ENCODE results near the gene CCDC196. TPM values are rescaled to one million over a fixed set of nuclear protein-coding genes. Genes with fewer than 3 reads are reported as not detected.

CCDC196 gene
- total RNA-seq, 1 experiment from 2014 or later, result not detected

- BruUV-seq (replicated peaks), result no TSS peak
- TF ChIP-seq EZH2 (IDR thresholded peaks at IDR 0.05; ENCODE audit: low read depth), result no peak
- no peak for TF ChIP-seq CTCF (conservative IDR thresholded peaks at IDR 0.05)
- CTCF ChIA-PET, result no interaction called here
Observed at GRCh38 chr14:66471584-66471983, 14.6 kb upstream of the CCDC196 start.

GRCh38 chr14:66472251-66472650, 13.9 kb upstream of the CCDC196 start:
- no peaks in the 10 kb centered on the region for H4K20me1 ChIP-seq (ENCODE audit: insufficient read depth)
- TF ChIP-seq EZH2 (IDR thresholded peaks at IDR 0.05; ENCODE audit: low read depth) (no peak), CTCF (conservative IDR thresholded peaks at IDR 0.05) (no peak)
- ChIA-PET CTCF (no interaction called here), POLR2A (ENCODE audit: unreplicated experiment) (no interaction called here)
- intact Hi-C loops (cut with micrococcal nuclease; ENCODE audit: unreplicated experiment), result no loop called here
- H3K4me1 ChIP-seq (replicated peaks; ENCODE audit: insufficient read depth), result no peaks in the 10 kb centered on the region
- no peaks in the 10 kb centered on the region for H3K36me3 ChIP-seq (ENCODE audit: low read depth)
- no peaks in the 10 kb centered on the region for H3K9me2 ChIP-seq (ENCODE audit: insufficient read depth)
- no peaks in the 10 kb centered on the region for H3K27me3 ChIP-seq (ENCODE audit: insufficient read depth, low read depth)
- no peaks in the 10 kb centered on the region for H3K79me2 ChIP-seq (ENCODE audit: low read depth)
- H2AFZ ChIP-seq, result no peak overlapping the region
- H3K4me2 ChIP-seq, result no peak overlapping the region
- H3K27ac ChIP-seq, result no peak overlapping the region
- peaks cover 14% of the 10 kb centered on the region for H3K9me3 ChIP-seq (ENCODE audit: insufficient read depth, low read depth)
- no peaks in the 10 kb centered on the region for H3F3A ChIP-seq (ENCODE audit: insufficient read depth, low read depth)
- no peak overlapping the region for H3K4me3 ChIP-seq
- BruUV-seq (replicated peaks), result no TSS peak
- no peak for DNase-seq

More at GRCh38 chr14:66471584-66471983, 14.6 kb upstream of the CCDC196 start:
- Histone ChIP-seq H3K27ac (no peak overlapping the region), H3K4me2 (no peak overlapping the region), H3K79me2 (ENCODE audit: low read depth) (no peaks in the 10 kb centered on the region), H2AFZ (no peak overlapping the region), H3K27me3 (ENCODE audit: insufficient read depth, low read depth) (no peaks in the 10 kb centered on the region), H3K9me2 (ENCODE audit: insufficient read depth) (no peaks in the 10 kb centered on the region), H3K4me3 (no peak overlapping the region), H3F3A (ENCODE audit: insufficient read depth, low read depth) (no peaks in the 10 kb centered on the region), H3K36me3 (ENCODE audit: low read depth) (no peaks in the 10 kb centered on the region), H4K20me1 (ENCODE audit: insufficient read depth) (no peaks in the 10 kb centered on the region), H3K9me3 (ENCODE audit: insufficient read depth, low read depth) (peaks cover 14% of the 10 kb centered on the region), H3K4me1 (replicated peaks; ENCODE audit: insufficient read depth) (no peaks in the 10 kb centered on the region)
- intact Hi-C loops (cut with micrococcal nuclease; ENCODE audit: unreplicated experiment), result no loop called here
- no peak for DNase-seq
- POLR2A ChIA-PET (ENCODE audit: unreplicated experiment), result no interaction called here

- Histone ChIP-seq H3K9me3 (ENCODE audit: insufficient read depth, low read depth) (peaks cover 14% of the 10 kb centered on the region), H4K20me1 (ENCODE audit: insufficient read depth) (no peaks in the 10 kb centered on the region), H3K4me3 (no peak overlapping the region), H3K79me2 (ENCODE audit: low read depth) (no peaks in the 10 kb centered on the region), H3K36me3 (ENCODE audit: low read depth) (no peaks in the 10 kb centered on the region), H3K4me1 (replicated peaks; ENCODE audit: insufficient read depth) (no peaks in the 10 kb centered on the region), H3K27me3 (ENCODE audit: insufficient read depth, low read depth) (no peaks in the 10 kb centered on the region), H3F3A (ENCODE audit: insufficient read depth, low read depth) (no peaks in the 10 kb centered on the region), H3K4me2 (no peak overlapping the region), H3K9me2 (ENCODE audit: insufficient read depth) (no peaks in the 10 kb centered on the region), H3K27ac (no peak overlapping the region), H2AFZ (no peak overlapping the region)
- no TSS peak for BruUV-seq (replicated peaks)
- CTCF ChIA-PET, result no interaction called here
- POLR2A ChIA-PET (ENCODE audit: unreplicated experiment), result no interaction called here
- intact Hi-C loops (cut with micrococcal nuclease; ENCODE audit: unreplicated experiment), result no loop called here
- DNase-seq, result no peak
- TF ChIP-seq EZH2 (IDR thresholded peaks at IDR 0.05; ENCODE audit: low read depth) (no peak), CTCF (conservative IDR thresholded peaks at IDR 0.05) (no peak)
Observed at GRCh38 chr14:66473223-66473622, 12.9 kb upstream of the CCDC196 start.
